B cell (primary cell): ENCODE measurements around the gene SATB2. TPM values are rescaled to one million over a fixed set of nuclear protein-coding genes. Genes with fewer than 3 reads are reported as not detected.

Source experiments
- ATAC-seq: fragments of 200-7000 bp; cut with Tn5 transposase; one replicate; pipeline ENCODE4 v1.10.0; 2021; ENCODE audit warnings: low read depth, mild to moderate bottlenecking, moderate number of reproducible peaks, moderate library complexity
- CTCF ChIA-PET: fragments of 350-600 bp; sonication (Branson Sonifier 250); formaldehyde crosslinking; loops from one replicate; lab custom pipeline; 2021; ENCODE audit warnings: antibody characterized with exemption, inconsistent platforms; lab: Charles Lee
- POLR2A ChIA-PET: fragments of 350-600 bp; sonication (Branson Sonifier 250); formaldehyde crosslinking; loops from one replicate; lab custom pipeline; 2021; ENCODE audit warnings: antibody characterized with exemption; lab: Charles Lee
- DNase-seq: peaks from one replicate; pipeline ENCODE4 v3.0.0; 2013
- H2AFZ ChIP-seq: 2 replicates; pipeline ENCODE4 v1.6.1; 2012; ENCODE audit warnings: mild to moderate bottlenecking, low read depth, low read length; ENCODE audit not compliant: insufficient read depth, poor library complexity, severe bottlenecking
- H3K27ac ChIP-seq, 2 donors: 1 replicate in 1 of 2; 2 replicates in 1 of 2; pipeline ENCODE4 v1.5.1; 2012 to 2013; ENCODE audit warnings: low read length in 2 of 2, mild to moderate bottlenecking in 2 of 2, moderate library complexity in 1 of 2
- H3K27me3 ChIP-seq, 4 experiments: fragments of 200-600 bp in 1 of 4; sonication (generic) in 1 of 4; replicated peaks in 1 of 4; 1 replicate in 2 of 4; 2 replicates in 2 of 4; pipeline versions ENCODE4 v1.6.1 to v1.7.0; 2013 to 2016; ENCODE audit warnings: low read length in 3 of 4, mild to moderate bottlenecking in 2 of 4, mixed read lengths in 1 of 4, moderate library complexity in 1 of 4; ENCODE audit not compliant: insufficient read depth in 4 of 4, control insufficient read depth in 3 of 4; ENCODE audit errors: control extremely low read depth in 1 of 4
- H3K36me3 ChIP-seq, 2 experiments: replicated peaks in 1 of 2; 1 replicate in 1 of 2; 2 replicates in 1 of 2; pipeline versions ENCODE4 v1.6.1 to v1.7.1; 2013; ENCODE audit warnings: low read length in 1 of 2; ENCODE audit not compliant: insufficient read depth in 2 of 2, control insufficient read depth in 1 of 2; ENCODE audit errors: control extremely low read depth in 1 of 2, extremely low read depth in 1 of 2
- H3K4me1 ChIP-seq, 2 donors: fragments of 200-600 bp in 1 of 2; sonication (generic) in 1 of 2; 1 replicate in 1 of 2; 2 replicates in 1 of 2; pipeline versions ENCODE4 v1.5.1 to v1.6.1; 2013 to 2017; ENCODE audit warnings: low read length in 2 of 2; ENCODE audit not compliant: control insufficient read depth in 2 of 2, insufficient read depth in 2 of 2
- H3K4me2 ChIP-seq: replicated peaks from 2 replicates; pipeline ENCODE3; 2012; ENCODE audit warnings: mild to moderate bottlenecking, low read depth, low read length; ENCODE audit not compliant: poor library complexity, severe bottlenecking
- H3K4me3 ChIP-seq, 5 experiments: fragments of 200-600 bp in 1 of 5; sonication (generic) in 1 of 5; 1 replicate in 3 of 5; 2 replicates in 2 of 5; pipeline versions ENCODE4 v1.5.1 to v1.7.0; 2011 to 2016; ENCODE audit warnings: low read length in 4 of 5, mild to moderate bottlenecking in 4 of 5, low read depth in 2 of 5, control low read depth in 1 of 5, moderate library complexity in 1 of 5; ENCODE audit not compliant: insufficient read depth in 1 of 5; ENCODE audit errors: control extremely low read depth in 1 of 5, extremely low read depth in 1 of 5
- H3K79me2 ChIP-seq: fragments of 200-600 bp; sonication (generic); one replicate; pipeline ENCODE4 v1.6.0; 2016; ENCODE audit warnings: low read length; ENCODE audit not compliant: control insufficient read depth, insufficient read depth
- H3K9ac ChIP-seq: fragments of 200-600 bp; sonication (generic); 2 replicates; pipeline ENCODE4 v1.6.1; 2017; ENCODE audit warnings: mild to moderate bottlenecking, low read length, moderate library complexity
- H3K9me3 ChIP-seq, 3 donors: one replicate each; pipeline versions ENCODE4 v1.6.1 to v1.7.1; 2013; ENCODE audit warnings: low read length in 2 of 3; ENCODE audit not compliant: control insufficient read depth in 2 of 3, insufficient read depth in 1 of 3; ENCODE audit errors: control extremely low read depth in 1 of 3
- H4K20me1 ChIP-seq: 2 replicates; pipeline ENCODE4 v1.6.0; 2012; ENCODE audit warnings: mild to moderate bottlenecking, low read length; ENCODE audit not compliant: insufficient read depth, control insufficient read depth, poor library complexity, severe bottlenecking
- H3K27ac Mint-ChIP-seq: one replicate; pipeline ENCODE4 v1.8.0; 2021; ENCODE audit warnings: mixed read lengths
- H3K27me3 Mint-ChIP-seq: one replicate; pipeline ENCODE4 v1.8.0; 2021; ENCODE audit warnings: mixed read lengths
- H3K4me1 Mint-ChIP-seq: one replicate; pipeline ENCODE4 v1.8.0; 2021; ENCODE audit warnings: mixed read lengths
- H3K4me3 Mint-ChIP-seq: one replicate; pipeline ENCODE4 v1.8.0; 2021; ENCODE audit warnings: mixed read lengths
- H3K9me3 Mint-ChIP-seq: one replicate; pipeline ENCODE4 v1.8.0; 2022; ENCODE audit warnings: mixed read lengths; ENCODE audit not compliant: insufficient read depth
- EZH2 ChIP-seq: IDR thresholded peaks from 2 replicates; pipeline ENCODE4 v1.6.1; 2012; ENCODE audit warnings: borderline replicate concordance, low read depth, mild to moderate bottlenecking, moderate library complexity, low read length; ENCODE audit not compliant: insufficient read depth, poor library complexity, severe bottlenecking
- WGBS: methylation state at CpG from one replicate; pipeline ENCODE4 v1.1.5; 2013; ENCODE audit warnings: missing lambda C conversion rate; ENCODE audit not compliant: insufficient coverage; 5-methylcytosine and 5-hydroxymethylcytosine counted together
- intact Hi-C: fragments of 100-400 bp; cut with micrococcal nuclease; formaldehyde crosslinking; loops from one replicate; pipeline ENCODE4 v1.10.0; 2022
- polyA plus RNA-seq: library from polyadenylated mRNA; depleted of rRNA; stranded (reverse); fragments of >200 nt; gene quantifications from 2 replicates; pipeline ENCODE4 v1.2.3, GENCODE V29; 2012
- total RNA-seq, 2 donors: library from RNA; stranded (reverse); fragments of 120-200 nt in 1 of 2; gene quantifications; 1 replicate in 1 of 2; 2 replicates in 1 of 2; pipeline versions ENCODE4 v1.2.3 to v1.2.4, GENCODE V29; 2013 to 2022
- TF ChIP-seq, protein P1 (sequence below): fragments of 200-600 bp; IDR thresholded peaks from one replicate; pipeline ENCODE4 v1.8.0; 2022; ENCODE audit warnings: antibody characterized with exemption, mild to moderate bottlenecking

The SATB2 gene
- total and polyA plus RNA-seq, 2 donors (not counting 1 experiment from before 2014, with no cell fraction given), result 0.13 to 0.49 TPM

GRCh38 chr2:199460101-199460671 lies 2.4 kb upstream of the SATB2 start:
- intact Hi-C loops, result no loop called here
- Mint-ChIP-seq H3K27ac (peak overlapping the region; percentile 90), H3K4me1 (peaks cover 37% of the 10 kb centered on the region), H3K9me3 (peaks cover 5% of the 10 kb centered on the region), H3K4me3 (peak overlapping the region; percentile 98), H3K27me3 (peaks cover 42% of the 10 kb centered on the region)
- Histone ChIP-seq H3K79me2 (no peaks in the 10 kb centered on the region), H3K4me2 (peak overlapping the region; percentile 98), H3K9ac (peak overlapping the region; percentile 88), H3K27ac (no peak overlapping the region), H2AFZ (peak overlapping the region; percentile 94), H4K20me1 (no peaks in the 10 kb centered on the region), H3K4me3 (peak overlapping the region; percentile 45 to 88 (median 78)), H3K27me3 (peaks cover under 1 to 82% (median 60%) of the 10 kb centered on the region in 4 experiments), H3K9me3 (peaks cover 2 to 65% (median 23%) of the 10 kb centered on the region in 3 donors), H3K36me3 (no peaks in the 10 kb centered on the region), H3K4me1 (peaks cover 49 to 53% of the 10 kb centered on the region in 2 donors)
- no CpG with 5 or more reads among the region's 14 CpGs for WGBS
- CTCF ChIA-PET, result no interaction called here
- no peak for TF ChIP-seq EZH2
- TF ChIP-seq, protein P1, sequence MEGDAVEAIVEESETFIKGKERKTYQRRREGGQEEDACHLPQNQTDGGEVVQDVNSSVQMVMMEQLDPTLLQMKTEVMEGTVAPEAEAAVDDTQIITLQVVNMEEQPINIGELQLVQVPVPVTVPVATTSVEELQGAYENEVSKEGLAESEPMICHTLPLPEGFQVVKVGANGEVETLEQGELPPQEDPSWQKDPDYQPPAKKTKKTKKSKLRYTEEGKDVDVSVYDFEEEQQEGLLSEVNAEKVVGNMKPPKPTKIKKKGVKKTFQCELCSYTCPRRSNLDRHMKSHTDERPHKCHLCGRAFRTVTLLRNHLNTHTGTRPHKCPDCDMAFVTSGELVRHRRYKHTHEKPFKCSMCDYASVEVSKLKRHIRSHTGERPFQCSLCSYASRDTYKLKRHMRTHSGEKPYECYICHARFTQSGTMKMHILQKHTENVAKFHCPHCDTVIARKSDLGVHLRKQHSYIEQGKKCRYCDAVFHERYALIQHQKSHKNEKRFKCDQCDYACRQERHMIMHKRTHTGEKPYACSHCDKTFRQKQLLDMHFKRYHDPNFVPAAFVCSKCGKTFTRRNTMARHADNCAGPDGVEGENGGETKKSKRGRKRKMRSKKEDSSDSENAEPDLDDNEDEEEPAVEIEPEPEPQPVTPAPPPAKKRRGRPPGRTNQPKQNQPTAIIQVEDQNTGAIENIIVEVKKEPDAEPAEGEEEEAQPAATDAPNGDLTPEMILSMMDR, result no peak
- POLR2A ChIA-PET, result no interaction called here
- ATAC-seq (no peak), DNase-seq (peak; percentile 55)
